Measurements from ENCODE around the gene LAMTOR1. TPM values are rescaled to one million over a fixed set of nuclear protein-coding genes. Genes with fewer than 3 reads are reported as not detected.
A peak's percentile ranks its signal among the peaks of the same experiment; 100 is the strongest.

The LAMTOR1 gene
- total and polyA plus RNA-seq, 3 experiments from 2014 or later: 77.3 to 82.3 (median 79.2) TPM

GRCh38 chr11:72085621-72086351, 17.3 kb downstream of the LAMTOR1 start:
- no peaks in the 10 kb centered on the region for H3K27me3 Mint-ChIP-seq

GRCh38 chr11:72084965-72085364, 18.1 kb downstream of the LAMTOR1 start:
- peaks cover 15 to 26% (median 25%) of the 10 kb centered on the region in 3 donors for H3K4me1 Mint-ChIP-seq
- DNase-seq: no peak
- H3K27me3 Mint-ChIP-seq: no peaks in the 10 kb centered on the region
- Histone ChIP-seq H3K36me3 (ENCODE audit: insufficient read depth, low read length) (peaks cover 5% of the 10 kb centered on the region), H3K9me3 (ENCODE audit: low read length) (no peaks in the 10 kb centered on the region), H3K4me3 (ENCODE audit: low read length) (no peak overlapping the region), H3K27me3 (ENCODE audit: insufficient read depth, low read length, poor library complexity, severe bottlenecking) (no peaks in the 10 kb centered on the region), H3K4me1 (ENCODE audit: insufficient read depth, low read length) (peaks cover 10% of the 10 kb centered on the region), H3K27ac (ENCODE audit: low read depth, low read length) (no peak overlapping the region)
- no peaks in the 10 kb centered on the region for H3K9me3 Mint-ChIP-seq
- POLR2A ChIA-PET: interaction anchor here (0.5 to 1.5 kb wide), 3 partner anchors 12 to 45 kb away, joined by 3 read pairs; no protein-coding TSS in a partner anchor
- H3K27ac Mint-ChIP-seq: peak overlapping the region in 4 of 8 donors; percentile 6 to 66 (median 36)
- CTCF ChIA-PET: interaction anchor here (1.1 to 3.6 kb wide), 4 partner anchors 10 to 107 kb away, joined by 5 to 23 read pairs (median 7); no protein-coding TSS in a partner anchor
- H3K4me3 Mint-ChIP-seq: no peak overlapping the region
- peaks cover 0 to 30% (median 4%) of the 10 kb centered on the region in 3 donors for H3K36me3 Mint-ChIP-seq

More at GRCh38 chr11:72085621-72086351, 17.3 kb downstream of the LAMTOR1 start:
- POLR2A ChIA-PET: interaction anchor here (1.1 kb wide), 1 partner anchor 11 kb away, joined by 3 read pairs; no protein-coding TSS in a partner anchor
- peak overlapping the region; percentile 36 to 83 (median 74) for H3K27ac Mint-ChIP-seq
- peaks cover 0 to 30% (median 5%) of the 10 kb centered on the region in 3 donors for H3K36me3 Mint-ChIP-seq
- H3K27me3 ChIP-seq (ENCODE audit: insufficient read depth, low read length, poor library complexity, severe bottlenecking): no peaks in the 10 kb centered on the region
- no peak overlapping the region for H3K27ac ChIP-seq (ENCODE audit: low read depth, low read length)
- H3K4me1 Mint-ChIP-seq: peaks cover 10 to 21% (median 17%) of the 10 kb centered on the region in 3 donors
- no peak for DNase-seq
- no peaks in the 10 kb centered on the region for H3K9me3 ChIP-seq (ENCODE audit: low read length)
- no peaks in the 10 kb centered on the region for H3K9me3 Mint-ChIP-seq
- H3K36me3 ChIP-seq (ENCODE audit: insufficient read depth, low read length): peaks cover 5% of the 10 kb centered on the region
- H3K4me3 Mint-ChIP-seq: no peak overlapping the region
- no peak overlapping the region for H3K4me3 ChIP-seq (ENCODE audit: low read length)
- CTCF ChIA-PET: interaction anchor here (1.2 to 3.6 kb wide), 5 partner anchors 9 to 61 kb away, joined by 3 to 23 read pairs (median 5); partner anchors contain the start of gene TOMT
- H3K4me1 ChIP-seq (ENCODE audit: insufficient read depth, low read length): peaks cover 9% of the 10 kb centered on the region

GRCh38 chr11:72084076-72084475, 19.0 kb downstream of the LAMTOR1 start:
- Mint-ChIP-seq H3K9me3 (no peaks in the 10 kb centered on the region), H3K4me1 (peaks cover 21 to 32% (median 31%) of the 10 kb centered on the region in 3 donors), H3K27ac (peak overlapping the region in 4 of 8 donors; percentile 7 to 95 (median 79)), H3K4me3 (no peak overlapping the region), H3K27me3 (no peaks in the 10 kb centered on the region), H3K36me3 (peaks cover 0 to 21% (median under 1%) of the 10 kb centered on the region in 3 donors)
- H3K4me3 ChIP-seq (ENCODE audit: low read length): no peak overlapping the region
- no peaks in the 10 kb centered on the region for H3K9me3 ChIP-seq (ENCODE audit: low read length)
- CTCF ChIA-PET: interaction anchor here (1.1 to 3.6 kb wide), 3 partner anchors 11 to 106 kb away, joined by 5 to 23 read pairs (median 5); no protein-coding TSS in a partner anchor
- no peak for DNase-seq
- peaks cover 5% of the 10 kb centered on the region for H3K36me3 ChIP-seq (ENCODE audit: insufficient read depth, low read length)
- POLR2A ChIA-PET: interaction anchor here (1.5 kb wide), 1 partner anchor 44 kb away, joined by 3 read pairs; no protein-coding TSS in a partner anchor
- no peaks in the 10 kb centered on the region for H3K27me3 ChIP-seq (ENCODE audit: insufficient read depth, low read length, poor library complexity, severe bottlenecking)
- H3K27ac ChIP-seq (ENCODE audit: low read depth, low read length): no peak overlapping the region
- H3K4me1 ChIP-seq (ENCODE audit: insufficient read depth, low read length): peaks cover 19% of the 10 kb centered on the region

DNA sequence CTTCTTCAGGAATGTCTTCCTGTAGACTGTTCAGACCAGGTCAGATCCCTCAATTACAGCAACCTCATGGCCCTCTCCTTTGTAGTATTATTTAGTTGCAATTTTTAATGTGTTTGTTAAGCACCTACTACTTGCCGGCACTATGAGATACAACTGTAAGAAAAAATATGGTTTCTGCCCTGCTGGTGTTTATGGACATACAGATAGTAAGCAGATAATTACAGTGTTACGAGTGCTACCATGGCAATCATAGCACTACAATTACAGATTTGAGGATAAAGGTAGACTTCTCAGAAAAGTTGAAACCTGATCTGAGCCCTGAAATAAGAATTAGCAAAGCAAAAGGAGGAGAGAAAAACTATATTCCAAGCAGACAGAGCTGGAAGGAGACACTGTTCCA, 19.7 kb downstream of the LAMTOR1 start:
- H3K27ac ChIP-seq (ENCODE audit: low read depth, low read length): no peak overlapping the region
- peaks cover 5% of the 10 kb centered on the region for H3K36me3 ChIP-seq (ENCODE audit: insufficient read depth, low read length)
- peak overlapping the region in 7 of 8 donors; percentile 60 to 95 (median 74) for H3K27ac Mint-ChIP-seq
- ChIA-PET POLR2A (interaction anchor here (1.5 kb wide), 1 partner anchor 43 kb away, joined by 3 read pairs; no protein-coding TSS in a partner anchor), CTCF (no interaction called here)
- peaks cover 20% of the 10 kb centered on the region for H3K4me1 ChIP-seq (ENCODE audit: insufficient read depth, low read length)
- H3K36me3 Mint-ChIP-seq: peaks cover 0 to 16% (median 0%) of the 10 kb centered on the region in 3 donors
- peaks cover 27 to 39% (median 37%) of the 10 kb centered on the region in 3 donors for H3K4me1 Mint-ChIP-seq
- H3K4me3 Mint-ChIP-seq: peak overlapping the region in 1 of 7 donors; percentile 71
- no peak for DNase-seq
- H3K27me3 ChIP-seq (ENCODE audit: insufficient read depth, low read length, poor library complexity, severe bottlenecking): no peaks in the 10 kb centered on the region
- no peaks in the 10 kb centered on the region for H3K9me3 ChIP-seq (ENCODE audit: low read length)
- H3K27me3 Mint-ChIP-seq: no peaks in the 10 kb centered on the region
- H3K9me3 Mint-ChIP-seq: no peaks in the 10 kb centered on the region
- H3K4me3 ChIP-seq (ENCODE audit: low read length): no peak overlapping the region

- DNase-seq: no peak
- H3K27ac Mint-ChIP-seq: peak overlapping the region; percentile 27 to 99 (median 98)
- H3K4me3 ChIP-seq (ENCODE audit: low read length): no peak overlapping the region
- no peaks in the 10 kb centered on the region for H3K9me3 Mint-ChIP-seq
- H3K36me3 ChIP-seq (ENCODE audit: insufficient read depth, low read length): no peaks in the 10 kb centered on the region
- POLR2A ChIA-PET: interaction anchor here (0.7 kb wide), 1 partner anchor 30 kb away, joined by 3 read pairs; the partner anchor contains the start of gene ANAPC15
- H3K27me3 ChIP-seq (ENCODE audit: insufficient read depth, low read length, poor library complexity, severe bottlenecking): no peaks in the 10 kb centered on the region
- H3K9me3 ChIP-seq (ENCODE audit: low read length): no peaks in the 10 kb centered on the region
- H3K4me1 ChIP-seq (ENCODE audit: insufficient read depth, low read length): peaks cover 20% of the 10 kb centered on the region
- CTCF ChIA-PET: interaction anchor here (1.2 to 2.0 kb wide), 5 partner anchors 9 to 141 kb away, joined by 4 to 9 read pairs (median 6); no protein-coding TSS in a partner anchor
- peaks cover 30 to 46% (median 43%) of the 10 kb centered on the region in 3 donors for H3K4me1 Mint-ChIP-seq
- peaks cover 0 to 10% (median 2%) of the 10 kb centered on the region in 3 donors for H3K36me3 Mint-ChIP-seq
- no peak overlapping the region for H3K27ac ChIP-seq (ENCODE audit: low read depth, low read length)
- H3K27me3 Mint-ChIP-seq: no peaks in the 10 kb centered on the region
- peak overlapping the region; percentile 63 to 92 (median 90) for H3K4me3 Mint-ChIP-seq
These were observed 21.2 kb downstream of the LAMTOR1 start for GRCh38 chr11:72081821-72082453.

DNA sequence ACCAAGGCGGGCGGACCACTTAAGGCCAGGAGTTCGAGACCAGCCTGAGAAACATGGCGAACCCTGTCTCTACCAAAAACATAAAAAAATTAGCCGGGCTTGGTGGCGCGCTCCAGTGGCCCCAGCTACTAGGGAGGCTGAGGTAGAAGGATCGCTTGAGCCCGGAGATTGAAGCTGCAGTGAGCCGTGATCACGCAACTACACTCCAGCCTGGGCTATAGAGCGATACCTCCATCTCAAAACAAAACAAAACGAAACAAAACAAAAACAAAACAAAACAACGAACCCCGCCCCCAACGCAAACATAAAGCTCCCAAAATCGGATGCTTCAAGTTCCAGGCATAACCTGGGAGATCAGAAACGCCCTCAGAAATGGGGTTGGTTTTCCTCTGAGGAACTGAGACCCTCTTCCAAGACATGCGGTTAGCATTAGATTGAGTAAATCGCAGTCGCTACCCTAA, 21.9 kb downstream of the LAMTOR1 start:
- peaks cover 20% of the 10 kb centered on the region for H3K4me1 ChIP-seq (ENCODE audit: insufficient read depth, low read length)
- H3K4me3 Mint-ChIP-seq: peak overlapping the region; percentile 77 to 92 (median 90)
- H3K36me3 ChIP-seq (ENCODE audit: insufficient read depth, low read length): no peaks in the 10 kb centered on the region
- H3K27me3 ChIP-seq (ENCODE audit: insufficient read depth, low read length, poor library complexity, severe bottlenecking): no peaks in the 10 kb centered on the region
- ChIA-PET POLR2A (no interaction called here), CTCF (interaction anchor here (1.2 to 2.0 kb wide), 5 partner anchors 10 to 142 kb away, joined by 4 to 9 read pairs (median 6); no protein-coding TSS in a partner anchor)
- peaks cover 0 to 7% (median 2%) of the 10 kb centered on the region in 3 donors for H3K36me3 Mint-ChIP-seq
- no peak for DNase-seq
- peak overlapping the region; percentile 95 to 99 (median 98) for H3K27ac Mint-ChIP-seq
- peaks cover 30 to 49% (median 43%) of the 10 kb centered on the region in 3 donors for H3K4me1 Mint-ChIP-seq
- H3K9me3 Mint-ChIP-seq: no peaks in the 10 kb centered on the region
- no peaks in the 10 kb centered on the region for H3K9me3 ChIP-seq (ENCODE audit: low read length)
- peak overlapping the region; percentile 88 for H3K27ac ChIP-seq (ENCODE audit: low read depth, low read length)
- H3K27me3 Mint-ChIP-seq: no peaks in the 10 kb centered on the region
- peak overlapping the region; percentile 65 for H3K4me3 ChIP-seq (ENCODE audit: low read length)

GRCh38 chr11:72080326-72081183, 22.5 kb downstream of the LAMTOR1 start, which contains the start of the genes LRRC51 and NUMA1:
Gene LRRC51 (plus strand): TSS chr11:72080850. CDS start chr11:72089084, 8,234 bp downstream.
Gene NUMA1 (minus strand): TSS chr11:72080542. CDS start chr11:72035943, 44,599 bp downstream.
- POLR2A ChIA-PET: interaction anchor here (0.7 to 2.3 kb wide), 2 partner anchors 32 to 40 kb away, joined by 4 to 12 read pairs; partner anchors contain the start of gene ANAPC15
- Mint-ChIP-seq H3K4me1 (peaks cover 30 to 49% (median 43%) of the 10 kb centered on the region in 3 donors), H3K27me3 (no peaks in the 10 kb centered on the region), H3K27ac (peak within 1 kb of the TSS; percentile 95 to 99 (median 98)), H3K9me3 (no peaks in the 10 kb centered on the region), H3K36me3 (peaks cover 0 to 6% (median 2%) of the 10 kb centered on the region in 3 donors), H3K4me3 (peak within 1 kb of the TSS; percentile 77 to 92 (median 90))
- Histone ChIP-seq H3K9me3 (ENCODE audit: low read length) (no peaks in the 10 kb centered on the region), H3K27ac (ENCODE audit: low read depth, low read length) (peak within 1 kb of the TSS; percentile 88), H3K36me3 (ENCODE audit: insufficient read depth, low read length) (no peaks in the 10 kb centered on the region), H3K4me3 (ENCODE audit: low read length) (peak within 1 kb of the TSS; percentile 67), H3K27me3 (ENCODE audit: insufficient read depth, low read length, poor library complexity, severe bottlenecking) (no peaks in the 10 kb centered on the region), H3K4me1 (ENCODE audit: insufficient read depth, low read length) (peaks cover 20% of the 10 kb centered on the region)
- CTCF ChIA-PET: interaction anchor here (1.1 to 2.0 kb wide), 5 partner anchors 15 to 55 kb away, joined by 3 to 6 read pairs (median 4); no protein-coding TSS in a partner anchor
- DNase-seq: peak; percentile 96 to 100 (median 99)
